ENCODE data around the gene POC1A.

Gene POC1A

GRCh38 chr3:52119826-52120225 lies 34.4 kb downstream of the POC1A start:
- DNase-seq (ENCODE audit: low spot score), result no peak
- ChIA-PET CTCF (no interaction called here), POLR2A (ENCODE audit: low non-redundant PET) (no interaction called here)
- no peak overlapping the region for H3K27ac ChIP-seq
- TF ChIP-seq CTCF (conservative IDR thresholded peaks at IDR 0.05; ENCODE audit: low read depth), result no peak

- ChIA-PET POLR2A (ENCODE audit: low non-redundant PET) (no interaction called here), CTCF (no interaction called here)
- no peak overlapping the region for H3K27ac ChIP-seq
- TF ChIP-seq CTCF (conservative IDR thresholded peaks at IDR 0.05; ENCODE audit: low read depth), result no peak
- no peak for DNase-seq (ENCODE audit: low spot score)
Measured at GRCh38 chr3:52119099-52119498, 35.1 kb downstream of the POC1A start.

GRCh38 chr3:52118156-52118875 lies 35.9 kb downstream of the POC1A start:
- DNase-seq (ENCODE audit: low spot score), result no peak
- peak overlapping the region; percentile 27; the same call in 1 of the 2 replicates for H3K27ac ChIP-seq
- no peak for TF ChIP-seq CTCF (conservative IDR thresholded peaks at IDR 0.05; ENCODE audit: low read depth)
- CTCF ChIA-PET, result interaction anchor here (0.6 kb wide), 1 partner anchor 65 kb away, joined by 4 read pairs; no protein-coding TSS in a partner anchor
- POLR2A ChIA-PET (ENCODE audit: low non-redundant PET), result no interaction called here

- H3K27ac ChIP-seq, result peak overlapping the region; percentile 27; the same call in 1 of the 2 replicates
- CTCF ChIA-PET, result no interaction called here
- TF ChIP-seq CTCF (conservative IDR thresholded peaks at IDR 0.05; ENCODE audit: low read depth), result no peak
- no peak for DNase-seq (ENCODE audit: low spot score)
- POLR2A ChIA-PET (ENCODE audit: low non-redundant PET), result no interaction called here
Measured at GRCh38 chr3:52117537-52117936, 36.7 kb downstream of the POC1A start.

GRCh38 chr3:52112056-52112455 lies 42.2 kb downstream of the POC1A start:
- no peak for TF ChIP-seq CTCF (conservative IDR thresholded peaks at IDR 0.05; ENCODE audit: low read depth)
- no peak overlapping the region for H3K27ac ChIP-seq
- POLR2A ChIA-PET (ENCODE audit: low non-redundant PET), result no interaction called here
- CTCF ChIA-PET, result interaction anchor here (0.6 kb wide), 2 partner anchors 70 to 77 kb away, joined by 4 read pairs; no protein-coding TSS in a partner anchor
- no peak for DNase-seq (ENCODE audit: low spot score)

- POLR2A ChIA-PET (ENCODE audit: low non-redundant PET), result no interaction called here
- no peak for TF ChIP-seq CTCF (conservative IDR thresholded peaks at IDR 0.05; ENCODE audit: low read depth)
- H3K27ac ChIP-seq, result no peak overlapping the region
- no peak for DNase-seq (ENCODE audit: low spot score)
- CTCF ChIA-PET, result no interaction called here
Measured at GRCh38 chr3:52110502-52110901, 43.7 kb downstream of the POC1A start.
